Cardiac fibroblast (primary cell): ENCODE results near the gene RASA2.
A peak's percentile ranks its signal among the peaks of the same experiment; 100 is the strongest.

Experiments
- DNase-seq, 2 donors: peaks; one replicate each; pipeline versions ENCODE4 v3.0.0 to v3.0.0-alpha.2; 2010; ENCODE audit warnings: low read depth in 2 of 2
- H3K4me3 ChIP-seq, 2 donors: replicated peaks in 1 of 2; 1 replicate in 1 of 2; 2 replicates in 1 of 2; pipeline ENCODE4 v1.5.1; 2011; ENCODE audit warnings: low read depth in 2 of 2, low read length in 2 of 2, mild to moderate bottlenecking in 2 of 2, moderate library complexity in 1 of 2
- TF ChIP-seq, protein P1 (sequence below): IDR thresholded peaks from one replicate; pipeline ENCODE4 v1.5.1; 2011; ENCODE audit warnings: low read depth, mild to moderate bottlenecking, low read length, inconsistent platforms

RASA2 gene

DNA sequence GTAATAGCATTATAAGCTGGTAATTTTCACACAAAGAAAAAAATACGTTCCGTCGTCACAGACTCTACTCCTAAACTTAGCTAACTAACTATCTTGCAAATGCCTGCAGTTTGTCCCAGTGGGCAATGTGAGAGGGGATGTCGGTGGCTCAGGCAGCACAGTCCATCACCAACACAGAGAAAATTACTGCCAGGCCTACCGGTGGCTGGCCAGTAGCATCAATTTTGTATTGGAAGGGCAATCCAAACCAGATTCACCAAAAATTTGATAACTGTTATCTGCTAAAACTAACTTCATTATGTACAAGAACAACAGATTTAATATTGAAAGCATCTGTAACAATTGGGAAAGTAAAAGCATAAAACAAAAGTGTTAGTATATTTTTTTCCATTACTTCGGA lies 37.4 kb upstream of the RASA2 start:
- DNase-seq: no peak
- TF ChIP-seq, protein P1, sequence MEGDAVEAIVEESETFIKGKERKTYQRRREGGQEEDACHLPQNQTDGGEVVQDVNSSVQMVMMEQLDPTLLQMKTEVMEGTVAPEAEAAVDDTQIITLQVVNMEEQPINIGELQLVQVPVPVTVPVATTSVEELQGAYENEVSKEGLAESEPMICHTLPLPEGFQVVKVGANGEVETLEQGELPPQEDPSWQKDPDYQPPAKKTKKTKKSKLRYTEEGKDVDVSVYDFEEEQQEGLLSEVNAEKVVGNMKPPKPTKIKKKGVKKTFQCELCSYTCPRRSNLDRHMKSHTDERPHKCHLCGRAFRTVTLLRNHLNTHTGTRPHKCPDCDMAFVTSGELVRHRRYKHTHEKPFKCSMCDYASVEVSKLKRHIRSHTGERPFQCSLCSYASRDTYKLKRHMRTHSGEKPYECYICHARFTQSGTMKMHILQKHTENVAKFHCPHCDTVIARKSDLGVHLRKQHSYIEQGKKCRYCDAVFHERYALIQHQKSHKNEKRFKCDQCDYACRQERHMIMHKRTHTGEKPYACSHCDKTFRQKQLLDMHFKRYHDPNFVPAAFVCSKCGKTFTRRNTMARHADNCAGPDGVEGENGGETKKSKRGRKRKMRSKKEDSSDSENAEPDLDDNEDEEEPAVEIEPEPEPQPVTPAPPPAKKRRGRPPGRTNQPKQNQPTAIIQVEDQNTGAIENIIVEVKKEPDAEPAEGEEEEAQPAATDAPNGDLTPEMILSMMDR: no peak
- H3K4me3 ChIP-seq: no peak overlapping the region

DNA sequence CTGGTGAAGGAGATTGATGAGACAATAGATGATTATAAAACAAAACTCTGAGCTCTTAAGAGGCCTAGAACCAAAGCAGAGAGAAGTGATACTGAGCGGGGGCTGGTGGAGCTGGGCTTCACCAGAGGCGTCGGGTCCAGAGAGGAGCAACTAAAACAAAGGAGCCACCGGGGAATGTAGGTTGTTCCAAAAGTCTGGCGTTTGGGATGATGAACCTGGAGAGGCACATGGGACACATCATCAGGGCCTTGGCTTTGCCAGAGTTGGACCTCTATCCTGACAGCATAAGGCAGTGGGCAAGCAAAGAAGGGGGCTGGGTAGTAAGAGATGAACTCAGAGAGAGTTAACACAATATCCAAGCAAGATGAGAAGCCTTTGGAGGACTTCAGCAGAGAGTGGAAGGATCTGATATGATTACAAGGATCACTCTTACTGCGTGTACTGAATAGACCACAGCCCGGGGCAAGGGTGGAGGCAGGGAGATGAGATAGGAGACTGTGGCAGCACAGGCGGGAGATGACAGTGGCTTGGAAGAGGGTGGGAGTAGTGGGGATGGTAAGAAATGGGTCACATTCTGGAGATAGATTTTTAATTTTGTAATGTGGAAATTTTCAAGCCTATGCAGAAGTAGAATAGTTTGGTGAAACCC lies 36.0 kb upstream of the RASA2 start:
- DNase-seq: no peak
- TF ChIP-seq, protein P1: no peak
- no peak overlapping the region for H3K4me3 ChIP-seq

DNA sequence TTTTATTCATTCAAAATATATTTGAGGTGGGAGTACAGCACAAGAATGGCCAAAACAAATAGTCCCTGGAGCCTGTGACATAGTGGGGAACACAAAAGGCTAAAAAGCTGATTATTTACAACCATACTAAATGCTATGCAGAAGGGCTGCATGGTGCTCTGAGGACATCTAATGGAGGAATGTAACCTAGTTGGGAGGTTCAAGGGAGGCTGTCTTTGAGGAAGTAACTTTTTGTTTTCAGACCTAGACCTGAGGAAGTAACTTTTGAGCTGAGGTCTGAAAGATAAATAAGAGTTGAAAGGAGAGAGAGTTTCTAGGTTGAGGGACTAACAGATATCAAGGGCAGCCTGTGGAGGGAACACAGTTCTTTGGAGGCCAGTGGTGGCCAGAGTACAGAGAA lies 34.8 kb upstream of the RASA2 start:
- peak; percentile 78 to 88 for DNase-seq
- TF ChIP-seq, protein P1: peak; percentile 59
- H3K4me3 ChIP-seq: no peak overlapping the region

DNA sequence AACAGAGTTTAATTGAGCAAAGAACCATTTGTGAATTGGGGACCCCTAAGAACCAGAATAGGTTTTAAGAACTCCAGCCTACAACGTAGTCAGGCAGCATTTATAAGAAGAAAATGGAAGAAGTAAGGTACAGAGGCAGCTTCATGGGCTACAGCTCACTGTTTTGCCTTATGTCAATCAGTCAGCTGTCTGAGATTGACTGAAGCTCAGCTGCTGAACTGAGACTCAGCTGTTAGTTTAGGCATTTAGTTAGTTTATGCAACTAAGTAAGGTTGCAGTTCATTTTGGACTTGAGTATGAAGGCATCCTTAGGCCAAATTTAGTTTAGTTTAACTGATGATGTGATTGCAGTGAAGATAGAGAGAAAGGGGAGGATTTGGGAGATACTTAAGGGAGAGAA lies 34.1 kb upstream of the RASA2 start:
- TF ChIP-seq, protein P1: no peak
- no peak overlapping the region for H3K4me3 ChIP-seq
- DNase-seq: no peak

DNA sequence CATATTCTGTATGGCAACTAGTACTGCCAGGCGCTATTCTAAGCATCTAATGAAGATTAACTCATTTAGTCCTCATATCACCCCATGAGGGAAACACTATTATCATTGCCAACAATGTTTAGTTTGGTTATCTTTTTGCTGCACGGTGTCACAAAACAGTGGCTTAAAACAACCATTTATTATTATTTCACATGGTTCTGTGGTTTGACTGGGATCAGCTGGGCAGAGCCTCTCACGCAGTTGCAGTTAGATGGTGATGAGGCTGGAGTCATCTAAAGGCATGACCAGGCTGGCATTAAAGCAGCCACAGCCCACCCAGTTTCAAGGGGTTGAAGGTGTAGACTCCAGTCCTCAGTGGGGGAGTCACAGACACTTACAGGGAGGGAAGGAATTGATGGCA lies 32.8 kb upstream of the RASA2 start:
- no peak overlapping the region for H3K4me3 ChIP-seq
- TF ChIP-seq, protein P1: no peak
- no peak for DNase-seq

DNA sequence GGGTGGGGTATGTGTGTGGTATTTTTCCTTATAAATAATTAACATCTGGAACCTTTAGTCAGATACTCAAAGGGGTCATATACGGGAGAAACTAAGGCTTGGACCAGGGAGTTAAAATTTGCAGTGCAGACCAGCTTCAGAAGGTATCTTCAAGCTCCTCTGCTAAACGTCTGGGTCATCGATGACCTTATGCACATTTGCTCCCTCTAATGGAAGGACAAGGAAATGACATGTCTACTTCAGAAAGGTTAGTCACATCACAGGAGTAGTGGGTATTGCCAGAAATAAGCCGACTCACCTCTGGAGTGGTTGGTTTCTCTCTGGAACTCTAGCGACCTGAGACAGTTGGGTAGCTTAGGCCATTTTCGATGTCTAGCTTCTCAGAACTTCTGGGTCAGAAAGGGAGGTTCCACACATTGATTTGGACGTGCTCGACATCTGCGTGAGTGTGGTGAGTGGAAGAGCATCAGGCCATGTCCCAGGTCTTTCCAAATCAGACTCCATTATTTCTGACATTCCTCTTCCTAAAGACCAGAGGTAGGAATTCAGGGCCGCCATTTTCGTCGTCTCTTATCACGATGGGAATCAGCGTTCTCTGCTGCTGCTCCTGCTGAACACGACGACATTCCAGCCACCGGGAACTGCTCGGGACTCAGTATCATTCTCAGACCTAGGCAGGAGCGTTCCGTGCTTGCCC lies 31.8 kb upstream of the RASA2 start:
- peak overlapping the region in 1 of 2 donors; percentile 18 for H3K4me3 ChIP-seq
- TF ChIP-seq, protein P1: peak; percentile 66
- DNase-seq: peak; percentile 87 to 94
